Epithelial cell of esophagus (primary cell): ENCODE data around the gene PARD3B.
A peak's percentile ranks its signal among the peaks of the same experiment; 100 is the strongest.

Source experiments
- DNase-seq: peaks from one replicate; pipeline ENCODE4 v3.0.0; 2010; ENCODE audit warnings: low read depth
- H3K4me3 ChIP-seq: 2 replicates; pipeline ENCODE4 v1.5.1; 2011; ENCODE audit warnings: mild to moderate bottlenecking, low read length, control low read depth
- TF ChIP-seq, protein P1 (sequence below): IDR thresholded peaks from 2 replicates; pipeline ENCODE4 v1.5.1; 2011; ENCODE audit warnings: low read depth, mild to moderate bottlenecking, low read length, control low read depth, inconsistent platforms; ENCODE audit not compliant: insufficient read depth; ENCODE audit errors: missing control alignments

The PARD3B gene

DNA sequence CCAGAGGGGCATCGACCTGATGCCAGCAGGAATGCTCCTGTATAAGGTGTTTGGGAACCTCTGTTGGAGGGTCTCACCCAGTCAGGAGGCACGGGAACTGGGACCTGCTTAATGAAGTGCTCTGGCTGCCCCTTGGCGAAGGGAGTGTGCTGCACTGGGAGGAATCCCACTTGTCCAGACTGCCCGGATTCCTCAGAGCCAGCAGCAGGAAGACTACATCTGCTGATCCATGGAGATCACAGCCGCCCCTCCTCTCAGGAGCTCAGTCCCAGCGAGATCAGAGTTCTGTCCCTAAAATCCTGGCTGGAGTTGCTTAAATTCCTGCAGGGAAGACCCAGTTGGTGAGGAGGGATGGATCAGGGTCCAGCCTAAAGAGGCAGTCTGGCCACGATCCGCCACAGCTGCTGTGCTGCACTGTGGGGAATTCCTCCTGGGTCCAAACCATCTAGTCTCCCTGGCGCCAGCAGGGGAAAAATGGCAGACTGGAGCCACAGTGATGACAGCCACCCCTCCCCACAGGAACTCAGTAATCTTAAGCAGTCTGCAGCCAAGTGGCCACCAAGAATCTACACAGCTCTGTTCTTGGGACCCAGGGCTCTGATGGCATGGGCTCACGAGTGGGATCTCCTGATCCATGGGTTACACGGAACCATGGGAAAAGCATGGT is 1060.5 kb downstream of the PARD3B start:
- DNase-seq, result no peak
- TF ChIP-seq, protein P1, sequence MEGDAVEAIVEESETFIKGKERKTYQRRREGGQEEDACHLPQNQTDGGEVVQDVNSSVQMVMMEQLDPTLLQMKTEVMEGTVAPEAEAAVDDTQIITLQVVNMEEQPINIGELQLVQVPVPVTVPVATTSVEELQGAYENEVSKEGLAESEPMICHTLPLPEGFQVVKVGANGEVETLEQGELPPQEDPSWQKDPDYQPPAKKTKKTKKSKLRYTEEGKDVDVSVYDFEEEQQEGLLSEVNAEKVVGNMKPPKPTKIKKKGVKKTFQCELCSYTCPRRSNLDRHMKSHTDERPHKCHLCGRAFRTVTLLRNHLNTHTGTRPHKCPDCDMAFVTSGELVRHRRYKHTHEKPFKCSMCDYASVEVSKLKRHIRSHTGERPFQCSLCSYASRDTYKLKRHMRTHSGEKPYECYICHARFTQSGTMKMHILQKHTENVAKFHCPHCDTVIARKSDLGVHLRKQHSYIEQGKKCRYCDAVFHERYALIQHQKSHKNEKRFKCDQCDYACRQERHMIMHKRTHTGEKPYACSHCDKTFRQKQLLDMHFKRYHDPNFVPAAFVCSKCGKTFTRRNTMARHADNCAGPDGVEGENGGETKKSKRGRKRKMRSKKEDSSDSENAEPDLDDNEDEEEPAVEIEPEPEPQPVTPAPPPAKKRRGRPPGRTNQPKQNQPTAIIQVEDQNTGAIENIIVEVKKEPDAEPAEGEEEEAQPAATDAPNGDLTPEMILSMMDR, result no peak
- H3K4me3 ChIP-seq, result no peak overlapping the region

DNA sequence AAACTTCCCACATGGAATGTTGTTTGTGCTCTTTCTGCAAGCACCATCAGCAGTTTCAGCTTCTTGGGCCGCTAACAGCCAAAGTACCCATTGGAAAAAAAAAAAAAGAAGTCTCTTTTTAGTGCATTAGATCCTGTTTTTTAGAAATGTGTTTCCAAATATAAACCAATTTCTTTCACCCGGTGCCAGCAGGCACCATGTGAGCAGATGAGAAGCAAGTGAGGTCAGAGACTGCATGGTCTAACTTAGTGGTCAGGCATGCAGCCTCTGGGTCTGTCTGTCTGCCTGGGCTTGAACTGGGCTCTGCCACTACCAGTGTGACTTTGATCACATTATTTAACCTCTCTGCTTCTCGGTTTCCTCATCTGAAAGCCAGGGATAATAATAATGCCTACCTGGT is 1061.9 kb downstream of the PARD3B start:
- H3K4me3 ChIP-seq, result no peak overlapping the region
- TF ChIP-seq, protein P1, result no peak
- DNase-seq, result no peak

DNA sequence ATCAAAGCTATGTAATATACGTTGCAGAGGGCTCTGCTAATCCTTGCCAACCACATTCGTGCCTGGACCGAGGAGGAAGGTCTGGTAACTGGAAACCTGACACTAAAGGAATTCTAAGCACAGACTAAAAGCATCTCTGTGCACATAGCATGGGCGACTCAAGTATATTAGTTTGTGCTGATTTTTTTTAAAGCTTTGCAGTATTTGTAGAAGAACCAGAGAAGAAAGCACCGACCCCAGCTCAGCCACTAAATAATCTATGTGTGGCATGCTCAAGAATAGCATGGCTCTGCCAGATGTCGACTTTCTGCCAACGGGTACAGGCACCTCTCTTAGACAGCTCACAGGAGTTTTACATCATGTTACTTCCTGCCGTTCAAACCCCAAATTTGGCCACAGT is 1063.8 kb downstream of the PARD3B start:
- TF ChIP-seq, protein P1, result no peak
- DNase-seq, result no peak

DNA sequence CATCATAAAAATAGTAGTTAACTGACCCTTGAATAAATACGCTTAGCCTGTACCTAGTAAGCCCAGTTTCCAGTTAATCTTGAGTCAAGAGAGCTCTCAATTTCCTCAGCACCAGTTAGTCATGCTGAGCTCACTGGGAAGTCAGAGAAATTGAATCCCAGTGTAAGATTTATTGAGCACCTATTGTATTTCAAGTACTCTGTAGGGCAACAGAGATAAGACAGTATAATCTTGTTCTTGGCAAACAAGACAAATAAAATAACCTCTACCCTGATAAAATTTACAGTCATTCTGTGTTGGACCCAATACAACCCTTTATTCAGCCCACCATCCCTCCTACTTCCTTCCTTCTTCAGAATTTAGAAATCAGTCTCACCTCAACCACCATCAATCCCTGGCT is 1065.2 kb downstream of the PARD3B start:
- H3K4me3 ChIP-seq, result no peak overlapping the region
- TF ChIP-seq, protein P1, result no peak
- DNase-seq, result peak; percentile 42

More for the DNA sequence above, 1063.8 kb downstream of the PARD3B start:
- H3K4me3 ChIP-seq, result no peak overlapping the region

DNA sequence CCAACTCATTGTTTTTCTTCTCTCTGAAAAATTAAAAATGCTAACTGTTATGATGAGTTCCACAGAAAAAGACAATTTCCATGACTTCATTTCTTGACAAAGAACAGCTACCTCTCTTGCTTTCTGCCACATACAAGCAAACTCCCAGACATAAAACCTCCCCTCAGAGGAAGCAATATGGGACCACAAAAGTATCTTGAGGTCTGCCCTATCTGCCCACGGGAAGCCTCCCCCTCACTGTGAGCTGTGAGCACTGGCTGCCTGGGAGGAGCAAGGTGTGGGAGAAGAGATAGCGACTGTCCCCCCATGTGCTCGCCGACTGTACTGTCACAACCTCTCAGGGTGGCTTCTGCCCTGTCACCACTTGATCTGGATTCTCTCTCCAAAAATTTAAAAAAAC is 1067.4 kb downstream of the PARD3B start:
- TF ChIP-seq, protein P1, result no peak
- no peak for DNase-seq
- no peak overlapping the region for H3K4me3 ChIP-seq

DNA sequence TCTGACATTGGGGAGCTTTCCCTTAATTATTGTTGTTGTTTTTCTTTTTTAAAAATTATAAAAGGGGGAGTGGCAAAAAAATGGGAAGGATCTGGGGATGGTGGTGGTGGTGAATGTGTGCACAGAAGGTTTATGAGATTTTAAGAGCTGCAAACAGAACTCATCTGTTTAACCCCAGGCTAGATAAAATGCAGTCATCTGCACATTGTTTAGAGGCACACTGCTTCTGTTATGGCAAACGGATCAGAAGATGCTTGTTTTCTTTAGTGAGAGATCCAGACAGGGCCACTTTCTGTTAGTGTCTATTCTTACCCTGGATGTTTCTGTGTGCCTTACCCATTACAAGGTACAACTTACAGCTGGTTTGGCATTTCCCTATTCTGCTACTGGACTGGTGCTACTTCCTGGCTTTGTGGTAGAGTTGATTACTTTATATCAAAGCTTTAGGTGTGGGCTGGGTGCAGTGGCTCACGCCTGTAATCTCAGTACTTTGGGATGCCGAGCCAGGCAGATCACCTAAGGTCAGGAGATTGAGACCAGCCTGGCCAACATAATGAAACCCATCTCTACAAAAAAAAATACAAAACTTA is 1068.8 kb downstream of the PARD3B start:
- no peak overlapping the region for H3K4me3 ChIP-seq
- TF ChIP-seq, protein P1, result no peak
- DNase-seq, result no peak

DNA sequence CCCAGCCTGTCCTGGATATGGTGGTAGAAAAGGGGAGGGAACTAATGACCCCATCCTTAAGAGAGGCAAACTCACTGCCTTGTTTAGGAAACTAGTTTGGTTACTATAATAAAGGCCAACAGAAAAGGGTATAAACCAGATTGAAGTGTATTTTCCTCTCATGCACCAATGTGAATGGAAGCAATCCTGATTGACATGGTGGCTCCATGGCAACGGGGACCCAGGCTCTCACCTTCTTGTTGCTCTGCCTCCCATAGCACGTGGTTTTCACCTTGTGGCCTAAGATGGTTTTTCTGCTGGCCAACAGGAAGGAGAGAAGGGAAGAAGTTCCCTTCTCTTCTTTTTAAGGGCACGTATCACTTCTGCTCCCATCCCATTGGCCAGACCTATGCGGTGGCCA is 1069.7 kb downstream of the PARD3B start:
- H3K4me3 ChIP-seq, result no peak overlapping the region
- TF ChIP-seq, protein P1, result no peak
- no peak for DNase-seq
